Heart left ventricle (tissue), 16 donors: ENCODE measurements around the gene ELOVL1. TPM values are rescaled to one million over a fixed set of nuclear protein-coding genes. Genes with fewer than 3 reads are reported as not detected.
A peak's percentile ranks its signal among the peaks of the same experiment; 100 is the strongest.

Experiments used
- ATAC-seq, 4 donors: fragments of 200-7000 bp; cut with Tn5 transposase; one replicate each; pipeline ENCODE4 v1.9.1; 2020 to 2022; ENCODE audit warnings: moderate library complexity in 4 of 4, mild to moderate bottlenecking in 3 of 4, moderate number of reproducible peaks in 1 of 4
- DNase-seq, 5 donors: peaks; one replicate each; pipeline ENCODE4 v3.0.0-alpha.2; 2020
- H3K27ac ChIP-seq, 12 donors: fragments of 200-600 bp; sonication (generic) in 4 of 12; one replicate each; pipeline versions ENCODE4 v1.5.0 to v1.8.0; 2016 to 2022; ENCODE audit warnings: mild to moderate bottlenecking in 2 of 12
- H3K27me3 ChIP-seq, 9 donors: fragments of 200-600 bp; sonication (generic) in 2 of 9; one replicate each; pipeline versions ENCODE4 v1.5.1 to v1.8.0; 2016 to 2022; ENCODE audit warnings: mild to moderate bottlenecking in 3 of 9
- H3K36me3 ChIP-seq, 9 donors: fragments of 200-600 bp; sonication (generic) in 2 of 9; one replicate each; pipeline versions ENCODE4 v1.5.0 to v1.8.0; 2018 to 2022; ENCODE audit warnings: mild to moderate bottlenecking in 2 of 9
- H3K4me1 ChIP-seq, 12 donors: fragments of 200-600 bp; sonication (generic) in 4 of 12; one replicate each; pipeline versions ENCODE4 v1.5.0 to v1.8.0; 2016 to 2022; ENCODE audit warnings: mild to moderate bottlenecking in 3 of 12
- H3K4me3 ChIP-seq, 12 donors: fragments of 200-600 bp; sonication (generic) in 4 of 12; one replicate each; pipeline versions ENCODE4 v1.5.0 to v1.8.0; 2017 to 2022; ENCODE audit warnings: mild to moderate bottlenecking in 9 of 12, moderate library complexity in 4 of 12
- H3K9me3 ChIP-seq, 12 donors: fragments of 200-600 bp; sonication (generic) in 4 of 12; one replicate each; pipeline versions ENCODE4 v1.5.0 to v1.8.0; 2016 to 2022; ENCODE audit warnings: mild to moderate bottlenecking in 1 of 12
- CTCF ChIP-seq, 12 donors: fragments of 200-600 bp; sonication (generic) in 4 of 12; IDR thresholded peaks; one replicate each; pipeline versions ENCODE4 v1.5.0 to v1.8.0; 2018 to 2022; ENCODE audit warnings: antibody characterized with exemption in 12 of 12, mild to moderate bottlenecking in 5 of 12
- POLR2A ChIP-seq, 2 donors: fragments of 450-650 bp; IDR thresholded peaks; one replicate each; pipeline ENCODE4 v1.6.1; 2017; ENCODE audit warnings: antibody characterized with exemption in 2 of 2, mild to moderate bottlenecking in 2 of 2, moderate library complexity in 2 of 2
- WGBS, 4 donors: extraction: QIAGEN DNeasy Blood & Tissue Kit in 2 of 4; methylation state at CpG; one replicate each; pipeline versions ENCODE4 v1.1.5 to v1.1.7; 2013 to 2018; 5-methylcytosine and 5-hydroxymethylcytosine counted together
- intact Hi-C, 10 donors: fragments of 100-400 bp; cut with DNase I; formaldehyde crosslinking; loops; one replicate each; pipeline versions ENCODE4 v1.11.1 to v1.14.2; 2022
- polyA plus RNA-seq, 2 donors: library from polyadenylated mRNA; stranded (reverse); fragments of 200-250 nt; gene quantifications; one replicate each; pipeline ENCODE4 v1.2.3, GENCODE V29; 2013
- total RNA-seq, 9 donors: library from RNA; depleted of rRNA in 2 of 9; stranded (reverse); fragments of >200 nt in 2 of 9; fragmentation: NEBNext Ultra II Directional in 3 of 9; extraction: Animal tissue kit (Norgen Biotek cat#: 25700) in 3 of 9; gene quantifications; one replicate each; pipeline versions ENCODE4 v1.1.0 to v1.2.4, GENCODE V29; 2016 to 2023
- donor health status: ischemic (EF 13 %, LVEDD 7.1; RV severe dilation, severe dysfunction).
- donor health status: healthy with polysubstance abuse.
- donor health status: DM: no; HTN: yes; CAD: no.
- donor health status: DM: no; HTN: no; CAD: no.
- donor health status: ischemic (EF 25% LVEDD 6.9; RV normal size, moderate dysfunction).
- donor health status: ischemic (EF 25% LVEDD 5.7; RV mildly dilated, moderate dysfunction).
- donor health status: healthy.
- donor health status: DM: yes; HTN: yes; CAD: no.
- donor health status: ischemic (EF 35%, LVEDD 5.7; RV mildly dilated, moderate dysfunction).
- donor health status: nonischemic (EF 11% LVEDD 7.7; RV severe dilation, severe dysfunction).
- donor health status: DM: yes; HTN: yes; CAD: no.
- donor health status: PGD.
- donor health status: ischemic (EF 29% LVEDD 5.4; RV normal size, mild dysfunction).
- donor health status: nonischemic (EF 23%, LVEDD 6.1; RV moderate dilation, normal function).

Gene ELOVL1
- total and polyA plus RNA-seq, 11 donors: 22.1 to 93.4 (median 33.6) TPM

DNA sequence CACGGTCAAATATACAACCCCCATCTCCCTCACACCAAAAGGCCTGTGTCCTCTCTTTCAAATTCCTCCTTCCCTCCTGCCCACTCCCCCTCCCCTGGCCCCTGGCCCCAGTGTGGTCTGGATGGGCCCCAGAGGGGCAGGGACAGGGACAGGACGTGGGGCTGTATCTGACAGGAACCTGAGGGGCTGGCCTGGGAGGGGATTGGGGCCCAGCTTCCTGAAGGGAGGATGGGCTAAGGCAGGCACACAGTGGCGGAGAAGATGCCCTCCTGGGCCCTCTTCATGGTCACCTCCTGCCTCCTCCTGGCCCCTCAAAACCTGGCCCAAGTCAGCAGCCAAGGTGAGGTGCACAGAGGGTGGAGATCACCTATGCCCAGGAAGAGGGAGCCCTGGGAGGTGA, 30.2 kb downstream of the ELOVL1 start, which contains the start of gene MPL:
Gene MPL, plus strand, starts transcription at position 231 of the 400 bp plus-strand sequence. Its CDS starts 31 bp downstream, at position 262.
- Histone ChIP-seq H3K27me3 (no peaks in the 10 kb centered on the region), H3K4me3 (no peak within 1 kb of the TSS), H3K9me3 (no peaks in the 10 kb centered on the region), H3K4me1 (no peaks in the 10 kb centered on the region), H3K27ac (no peak within 1 kb of the TSS), H3K36me3 (no peaks in the 10 kb centered on the region)
- 72 to 84% (median 77%) methylated on average over 3 of the region's 3 CpGs for WGBS, 4 donors
- TF ChIP-seq CTCF (IDR thresholded peaks at IDR 0.05) (no peak), POLR2A (IDR thresholded peaks at IDR 0.05) (no peak)
- intact Hi-C loops: no loop called here
- DNase-seq (no peak), ATAC-seq (no peak)

DNA sequence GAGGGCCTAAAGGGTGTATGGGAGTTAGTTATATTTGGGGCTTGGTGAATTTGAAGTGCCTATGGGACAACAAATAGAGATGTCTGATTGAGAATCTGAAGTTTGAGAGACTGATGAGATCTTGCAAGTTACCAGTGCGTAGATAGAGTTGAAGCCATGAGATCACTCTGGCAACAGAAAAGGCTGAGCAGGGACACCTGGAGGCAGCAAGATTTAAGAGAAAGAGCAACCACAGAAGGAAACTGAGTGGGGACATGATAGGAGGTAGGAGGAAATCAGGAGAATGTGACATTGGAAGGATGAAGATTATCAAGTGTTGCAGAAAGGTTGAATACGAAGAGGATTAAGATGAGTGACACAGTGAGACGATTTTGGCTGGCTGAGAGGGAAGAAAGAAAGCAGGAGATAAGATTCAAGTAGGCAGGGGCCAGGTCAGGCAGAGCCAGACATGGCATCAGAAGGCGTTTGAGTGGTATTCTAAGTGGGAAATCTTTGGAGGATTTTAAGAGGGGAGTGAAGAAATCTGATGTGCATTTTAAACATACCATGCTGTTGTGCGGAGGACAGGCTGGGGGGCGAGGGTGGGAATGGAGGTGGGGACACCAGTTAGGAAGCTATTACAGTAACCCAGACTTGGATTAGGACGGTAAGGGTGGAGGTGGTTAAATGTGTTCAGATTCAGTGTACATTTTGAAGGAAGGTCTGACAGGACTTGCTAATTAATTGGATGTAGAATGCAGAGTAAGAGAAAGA, 33.2 kb downstream of the ELOVL1 start:
- Histone ChIP-seq H3K4me3 (no peak overlapping the region), H3K9me3 (no peaks in the 10 kb centered on the region), H3K27ac (no peak overlapping the region), H3K27me3 (no peaks in the 10 kb centered on the region), H3K4me1 (peaks cover 0 to 13% (median 9%) of the 10 kb centered on the region in 12 donors), H3K36me3 (no peaks in the 10 kb centered on the region)
- TF ChIP-seq CTCF (IDR thresholded peaks at IDR 0.05) (no peak), POLR2A (IDR thresholded peaks at IDR 0.05) (no peak)
- DNase-seq (no peak), ATAC-seq (no peak)
- intact Hi-C loops: no loop called here
- 48 to 61% (median 56%) methylated on average over 7 of the region's 7 CpGs for whole genome bisulfite sequencing, 4 donors

DNA sequence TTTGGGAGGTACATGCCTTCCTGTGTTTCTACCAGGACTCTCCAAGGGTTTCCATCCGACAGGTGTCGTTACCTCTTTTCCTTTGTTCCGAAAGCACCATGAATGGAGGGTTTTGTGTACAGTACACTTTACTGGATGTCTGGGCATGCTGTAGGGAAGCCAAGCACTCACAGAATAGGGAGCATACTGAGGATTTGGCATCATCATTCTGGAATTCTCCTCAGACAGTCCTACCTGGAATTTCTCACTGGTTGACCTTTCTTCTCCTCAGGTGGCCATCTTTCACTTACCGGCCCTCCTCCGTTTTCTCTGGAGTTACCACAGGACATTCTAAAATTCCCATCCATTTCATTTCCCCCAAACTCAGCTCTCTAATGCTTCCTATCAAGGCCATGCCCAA, 36.1 kb downstream of the ELOVL1 start:
- no peak for TF ChIP-seq POLR2A (IDR thresholded peaks at IDR 0.05)
- TF ChIP-seq CTCF (IDR thresholded peaks at IDR 0.05): no peak
- no peaks in the 10 kb centered on the region for H3K36me3 ChIP-seq
- WGBS, 4 donors: 86 to 95% (median 90%) methylated on average over 5 of the region's 5 CpGs
- intact Hi-C loops: no loop called here
- H3K27me3 ChIP-seq: no peaks in the 10 kb centered on the region
- no peak overlapping the region for H3K4me3 ChIP-seq
- DNase-seq: no peak
- no peak for ATAC-seq
- no peak overlapping the region for H3K27ac ChIP-seq
- peaks cover 0 to 16% (median 6%) of the 10 kb centered on the region in 12 donors for H3K9me3 ChIP-seq
- H3K4me1 ChIP-seq: peaks cover 0 to 20% (median 11%) of the 10 kb centered on the region in 12 donors

DNA sequence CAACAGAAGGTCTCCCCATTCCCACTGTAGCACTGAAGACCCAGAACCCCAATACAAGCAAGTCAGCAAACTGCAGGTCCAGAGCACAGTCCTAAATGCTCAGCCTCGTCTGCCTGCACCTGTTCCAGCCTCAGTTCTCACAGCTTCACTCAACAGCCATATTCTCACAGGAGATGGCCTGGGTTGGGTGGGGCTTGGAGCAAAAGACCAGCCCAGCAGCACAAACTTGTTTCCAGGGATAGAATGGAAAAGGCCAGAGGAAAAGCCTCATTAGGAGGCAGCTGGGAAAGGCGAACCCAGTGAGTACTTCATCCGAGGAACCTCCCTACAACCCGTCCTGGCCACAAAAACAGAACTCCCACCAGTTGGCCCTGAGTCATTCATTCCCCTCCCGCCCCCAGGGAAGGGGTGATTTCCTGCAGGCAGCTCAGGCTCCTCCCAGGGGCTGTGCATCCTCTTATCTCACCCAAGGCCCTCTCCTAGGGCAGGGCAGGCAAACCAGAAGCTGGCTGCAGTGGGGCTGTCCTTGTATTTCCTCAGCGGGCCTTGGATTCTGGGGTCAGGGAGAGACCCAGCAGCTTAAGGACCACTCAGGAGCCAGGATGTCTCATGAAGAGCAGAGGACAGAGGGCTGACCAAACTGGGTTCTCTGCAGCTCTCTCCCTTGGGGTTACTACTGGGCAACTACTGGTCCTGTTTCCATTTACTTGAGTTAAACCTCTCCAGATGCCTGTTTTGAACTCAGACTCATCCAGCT, 37.6 kb downstream of the ELOVL1 start:
- Histone ChIP-seq H3K27ac (peak overlapping the region in 11 of 12 donors; percentile 36 to 68 (median 58)), H3K9me3 (peaks cover 0 to 27% (median 13%) of the 10 kb centered on the region in 12 donors), H3K4me3 (no peak overlapping the region), H3K36me3 (no peaks in the 10 kb centered on the region), H3K27me3 (no peaks in the 10 kb centered on the region), H3K4me1 (peaks cover 0 to 20% (median 11%) of the 10 kb centered on the region in 12 donors)
- DNase-seq: peak; percentile 73 to 85 (median 76)
- ATAC-seq: peak; percentile 62 to 97 (median 96)
- intact Hi-C loops: no loop called here
- TF ChIP-seq CTCF (IDR thresholded peaks at IDR 0.05) (no peak), POLR2A (IDR thresholded peaks at IDR 0.05) (peak in 1 of 2 donors; percentile 35)
- 37 to 71% (median 51%) methylated on average over 5 to 6 of the region's 6 CpGs for WGBS, 4 donors
